SK-N-SH (cell line): ENCODE results near the gene TNFRSF18.

ENCODE experiments used
- CTCF ChIP-seq: fragments of 200-600 bp; sonication (generic); IDR thresholded peaks from 2 replicates; pipeline ENCODE4 v1.6.1; 2017; ENCODE audit warnings: antibody characterized with exemption, mild to moderate bottlenecking, moderate library complexity
- EP300 ChIP-seq, 2 experiments: IDR thresholded peaks; 2 replicates each; pipeline versions ENCODE4 v1.4.0 to v1.6.1; 2012; ENCODE audit warnings: borderline replicate concordance in 1 of 2, low read depth in 1 of 2, low read length in 1 of 2
- MAX ChIP-seq: IDR thresholded peaks from 2 replicates; pipeline ENCODE4 v1.4.0; 2012; ENCODE audit warnings: low read depth
- MEF2A ChIP-seq: IDR thresholded peaks from 2 replicates; pipeline ENCODE4 v1.4.0; 2012; ENCODE audit warnings: low read depth, borderline replicate concordance
- RCOR1 ChIP-seq: fragments of 150-350 bp; IDR thresholded peaks from 2 replicates; pipeline ENCODE4 v1.6.1; 2017; ENCODE audit warnings: antibody characterized with exemption, low read length
- RFX5 ChIP-seq: IDR thresholded peaks from 2 replicates; pipeline ENCODE4 v1.6.1; 2012; ENCODE audit warnings: mild to moderate bottlenecking, improper control_type of control experiment, low read length
- USF1 ChIP-seq: IDR thresholded peaks from 2 replicates; pipeline ENCODE4 v1.4.0; 2012; ENCODE audit warnings: low read depth, borderline replicate concordance

- TF ChIP-seq EP300 (IDR thresholded peaks at IDR 0.05; ENCODE audit: borderline replicate concordance in 1 of 2, low read depth in 1 of 2, low read length in 1 of 2), result no peak
- TF ChIP-seq CTCF, result no peak
- TF ChIP-seq MEF2A, result no peak
- no peak for TF ChIP-seq MAX
- no peak for TF ChIP-seq RFX5
- TF ChIP-seq USF1, result no peak
- no peak for TF ChIP-seq RCOR1
Observed at GRCh38 chr1:1204425-1204920, 1.9 kb downstream of the TNFRSF18 start.
